Peyer's patch (tissue), 4 donors: ENCODE data around the gene NPHP3.

Experiments
- POLR2A ChIP-seq, 2 donors: fragments of 450-650 bp; IDR thresholded peaks; one replicate each; pipeline ENCODE4 v1.5.1; 2017; ENCODE audit warnings: antibody characterized with exemption in 2 of 2, mild to moderate bottlenecking in 2 of 2, moderate library complexity in 2 of 2
- TF ChIP-seq, protein P1 (sequence below), 6 experiments: fragments of 450-650 bp in 4 of 6; fragments of 200-600 bp in 2 of 6; sonication (generic) in 1 of 6; IDR thresholded peaks; one replicate each; pipeline ENCODE4 v1.5.1; 2017 to 2019; ENCODE audit warnings: antibody characterized with exemption in 6 of 6, mild to moderate bottlenecking in 3 of 6, moderate library complexity in 1 of 6

- TF ChIP-seq, protein P1, sequence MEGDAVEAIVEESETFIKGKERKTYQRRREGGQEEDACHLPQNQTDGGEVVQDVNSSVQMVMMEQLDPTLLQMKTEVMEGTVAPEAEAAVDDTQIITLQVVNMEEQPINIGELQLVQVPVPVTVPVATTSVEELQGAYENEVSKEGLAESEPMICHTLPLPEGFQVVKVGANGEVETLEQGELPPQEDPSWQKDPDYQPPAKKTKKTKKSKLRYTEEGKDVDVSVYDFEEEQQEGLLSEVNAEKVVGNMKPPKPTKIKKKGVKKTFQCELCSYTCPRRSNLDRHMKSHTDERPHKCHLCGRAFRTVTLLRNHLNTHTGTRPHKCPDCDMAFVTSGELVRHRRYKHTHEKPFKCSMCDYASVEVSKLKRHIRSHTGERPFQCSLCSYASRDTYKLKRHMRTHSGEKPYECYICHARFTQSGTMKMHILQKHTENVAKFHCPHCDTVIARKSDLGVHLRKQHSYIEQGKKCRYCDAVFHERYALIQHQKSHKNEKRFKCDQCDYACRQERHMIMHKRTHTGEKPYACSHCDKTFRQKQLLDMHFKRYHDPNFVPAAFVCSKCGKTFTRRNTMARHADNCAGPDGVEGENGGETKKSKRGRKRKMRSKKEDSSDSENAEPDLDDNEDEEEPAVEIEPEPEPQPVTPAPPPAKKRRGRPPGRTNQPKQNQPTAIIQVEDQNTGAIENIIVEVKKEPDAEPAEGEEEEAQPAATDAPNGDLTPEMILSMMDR (IDR thresholded peaks at IDR 0.05) = no peak
- TF ChIP-seq POLR2A (IDR thresholded peaks at IDR 0.05) = no peak
Observed at GRCh38 chr3:132635052-132635451, 87.2 kb downstream of the NPHP3 start.
